Calu3 (cell line): ENCODE results near the gene ATOH7. TPM values are rescaled to one million over a fixed set of nuclear protein-coding genes. Genes with fewer than 3 reads are reported as not detected.

Source experiments
- BruUV-seq: library from RNA; stranded (reverse); fragments of 400-500 nt; replicated peaks from 2 replicates; lab custom pipeline; 2021; lab: Mats Ljungman, UMichigan
- CTCF ChIA-PET: fragments of 300-600 bp; sonication (Branson Sonifier 250); formaldehyde crosslinking; loops from one replicate; lab custom pipeline; 2022; ENCODE audit warnings: antibody characterized with exemption; lab: Charles Lee
- DNase-seq: peaks from one replicate; pipeline ENCODE4 v3.0.0; 2022
- H3K27ac Mint-ChIP-seq: one replicate; pipeline ENCODE4 v1.8.0; 2022; ENCODE audit warnings: mixed read lengths; ENCODE audit not compliant: unreplicated experiment
- H3K27me3 Mint-ChIP-seq: one replicate; pipeline ENCODE4 v1.8.0; 2022; ENCODE audit warnings: mixed read lengths; ENCODE audit not compliant: unreplicated experiment
- H3K36me3 Mint-ChIP-seq: one replicate; pipeline ENCODE4 v1.8.0; 2022; ENCODE audit warnings: mild to moderate bottlenecking, moderate library complexity, mixed read lengths; ENCODE audit not compliant: insufficient read depth, unreplicated experiment
- H3K4me1 Mint-ChIP-seq: one replicate; pipeline ENCODE4 v1.8.0; 2022; ENCODE audit warnings: mild to moderate bottlenecking, low read depth, mixed read lengths; ENCODE audit not compliant: unreplicated experiment
- H3K4me3 Mint-ChIP-seq: one replicate; pipeline ENCODE4 v1.8.0; 2022; ENCODE audit warnings: mild to moderate bottlenecking, low read depth, moderate library complexity, mixed read lengths; ENCODE audit not compliant: unreplicated experiment
- H3K9me3 Mint-ChIP-seq: one replicate; pipeline ENCODE4 v1.8.0; 2022; ENCODE audit warnings: low read depth, mixed read lengths; ENCODE audit not compliant: unreplicated experiment
- CTCF ChIP-seq: fragments of 200-600 bp; IDR thresholded peaks from one replicate; pipeline ENCODE4 v1.8.0; 2022; ENCODE audit warnings: antibody characterized with exemption; ENCODE audit not compliant: unreplicated experiment
- intact Hi-C: fragments of 100-400 bp; cut with micrococcal nuclease; formaldehyde crosslinking; loops from one replicate; pipeline ENCODE4 v1.10.0; 2022; ENCODE audit not compliant: unreplicated experiment
- total RNA-seq: library from RNA; stranded (reverse); gene quantifications from 2 replicates; pipeline ENCODE4 v1.2.3, GENCODE V29; 2022

The ATOH7 gene
- total RNA-seq, 1 experiment from 2014 or later = not detected

GRCh38 chr10:68218786-68219185 is 13.1 kb downstream of the ATOH7 start:
- intact Hi-C loops = loop anchor here (10.0 kb wide), 1 partner anchor 676 kb away; no protein-coding TSS in a partner anchor
- Mint-ChIP-seq H3K27me3 (peaks cover 15% of the 10 kb centered on the region), H3K9me3 (no peaks in the 10 kb centered on the region), H3K36me3 (no peaks in the 10 kb centered on the region), H3K4me3 (no peak overlapping the region), H3K27ac (no peak overlapping the region), H3K4me1 (no peaks in the 10 kb centered on the region)
- no peak for TF ChIP-seq CTCF
- CTCF ChIA-PET = no interaction called here
- no peak for DNase-seq
- no TSS peak for BruUV-seq

- TF ChIP-seq CTCF = peak; percentile 84
- Mint-ChIP-seq H3K36me3 (no peaks in the 10 kb centered on the region), H3K4me1 (no peaks in the 10 kb centered on the region), H3K27ac (no peak overlapping the region), H3K9me3 (no peaks in the 10 kb centered on the region), H3K4me3 (no peak overlapping the region), H3K27me3 (peaks cover 26% of the 10 kb centered on the region)
- intact Hi-C loops = loop anchor here (1.0 to 10.0 kb wide), 3 partner anchors 89 to 682 kb away; no protein-coding TSS in a partner anchor
- no TSS peak for BruUV-seq
- CTCF ChIA-PET = interaction anchor here (0.6 to 1.6 kb wide), 15 partner anchors 10 to 661 kb away, joined by 3 to 51 read pairs (median 5); partner anchors contain the start of genes HNRNPH3, PBLD and RUFY2
- DNase-seq = no peak
Observed at GRCh38 chr10:68212721-68213352, 19.1 kb downstream of the ATOH7 start.

GRCh38 chr10:68211669-68212068 is 20.2 kb downstream of the ATOH7 start:
- Mint-ChIP-seq H3K4me1 (no peaks in the 10 kb centered on the region), H3K36me3 (no peaks in the 10 kb centered on the region), H3K27ac (no peak overlapping the region), H3K27me3 (peaks cover 19% of the 10 kb centered on the region), H3K4me3 (no peak overlapping the region), H3K9me3 (no peaks in the 10 kb centered on the region)
- CTCF ChIA-PET = interaction anchor here (1.1 to 1.4 kb wide), 2 partner anchors 90 to 121 kb away, joined by 4 to 18 read pairs; partner anchors contain the start of genes HNRNPH3 and PBLD
- intact Hi-C loops = loop anchor here (1.0 to 10.0 kb wide), 3 partner anchors 91 to 683 kb away; no protein-coding TSS in a partner anchor
- DNase-seq = no peak
- no TSS peak for BruUV-seq
- no peak for TF ChIP-seq CTCF

- no peaks in the 10 kb centered on the region for H3K9me3 Mint-ChIP-seq
Observed at GRCh38 chr10:68208424-68209042, 23.4 kb downstream of the ATOH7 start.

More at GRCh38 chr10:68208424-68209042, 23.4 kb downstream of the ATOH7 start:
- peak; percentile 83 for DNase-seq
- CTCF ChIA-PET = interaction anchor here (1.4 to 2.3 kb wide), 4 partner anchors 51 to 353 kb away, joined by 4 to 10 read pairs (median 5); no protein-coding TSS in a partner anchor
- peak; percentile 73 for TF ChIP-seq CTCF
- intact Hi-C loops = loop anchor here (1.0 to 10.0 kb wide), 5 partner anchors 52 to 514 kb away; partner anchors contain the start of gene CTNNA3
- H3K27me3 Mint-ChIP-seq = peaks cover 19% of the 10 kb centered on the region
- H3K4me1 Mint-ChIP-seq = no peaks in the 10 kb centered on the region
- no peaks in the 10 kb centered on the region for H3K36me3 Mint-ChIP-seq
- H3K4me3 Mint-ChIP-seq = no peak overlapping the region
- H3K27ac Mint-ChIP-seq = no peak overlapping the region
- no TSS peak for BruUV-seq
